Measurements from ENCODE around the gene CD46.

CD46 gene

GRCh38 chr1:207839083-207839413, 87.2 kb downstream of the CD46 start:
- no peaks in the 10 kb centered on the region for H3K27me3 ChIP-seq
- H3K36me3 ChIP-seq: peaks cover 3% of the 10 kb centered on the region
- H3K27ac ChIP-seq: no peak overlapping the region
- no peak for TF ChIP-seq CTCF (IDR thresholded peaks at IDR 0.05)
- H3K4me3 ChIP-seq (ENCODE audit: low read depth in 1 of 2, low read length in 1 of 2): no peak overlapping the region
- H3K9me3 ChIP-seq: no peaks in the 10 kb centered on the region
- peaks cover 19 to 48% of the 10 kb centered on the region in 2 experiments for H3K4me1 ChIP-seq (ENCODE audit: control insufficient read depth in 1 of 2, insufficient read depth in 1 of 2, low read depth in 1 of 2, low read length in 1 of 2)

- no peaks in the 10 kb centered on the region for H3K27me3 ChIP-seq
- H3K27ac ChIP-seq: no peak overlapping the region
- H3K9me3 ChIP-seq: no peaks in the 10 kb centered on the region
- peaks cover 33 to 61% of the 10 kb centered on the region in 2 experiments for H3K4me1 ChIP-seq (ENCODE audit: control insufficient read depth in 1 of 2, insufficient read depth in 1 of 2, low read depth in 1 of 2, low read length in 1 of 2)
- TF ChIP-seq CTCF (IDR thresholded peaks at IDR 0.05): no peak
- H3K4me3 ChIP-seq (ENCODE audit: low read depth in 1 of 2, low read length in 1 of 2): no peak overlapping the region
- H3K36me3 ChIP-seq: peaks cover 3% of the 10 kb centered on the region
Measured at GRCh38 chr1:207840380-207840779, 88.5 kb downstream of the CD46 start.

- H3K4me1 ChIP-seq (ENCODE audit: control insufficient read depth in 1 of 2, insufficient read depth in 1 of 2, low read depth in 1 of 2, low read length in 1 of 2): peaks cover 30 to 56% of the 10 kb centered on the region in 2 experiments
- H3K27ac ChIP-seq: peak overlapping the region; percentile 55
- H3K9me3 ChIP-seq: no peaks in the 10 kb centered on the region
- H3K4me3 ChIP-seq (ENCODE audit: low read depth in 1 of 2, low read length in 1 of 2): no peak overlapping the region
- no peak for TF ChIP-seq CTCF (IDR thresholded peaks at IDR 0.05)
- peaks cover 3% of the 10 kb centered on the region for H3K36me3 ChIP-seq
- H3K27me3 ChIP-seq: no peaks in the 10 kb centered on the region
Measured at GRCh38 chr1:207841293-207841692, 89.4 kb downstream of the CD46 start.

DNA sequence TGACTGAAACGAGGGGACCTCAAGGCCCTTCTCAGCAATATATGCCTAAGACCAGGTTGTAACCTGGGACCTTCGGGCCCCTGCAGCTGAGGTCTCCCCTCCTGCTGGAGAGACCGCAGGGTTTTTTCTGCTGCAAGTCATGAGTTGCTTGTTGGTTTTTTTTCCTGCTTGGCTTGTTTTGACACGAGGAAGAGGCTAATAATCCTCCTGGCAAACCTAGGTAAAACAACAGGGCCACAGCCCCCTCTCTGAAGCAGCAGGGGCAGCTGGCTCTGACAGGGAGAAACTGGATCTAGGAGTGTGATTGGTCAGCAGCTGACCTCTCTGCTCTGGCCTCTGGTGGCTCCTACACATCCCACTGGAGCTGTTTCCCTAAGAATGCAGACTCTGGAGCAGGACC, 90.0 kb downstream of the CD46 start:
- Histone ChIP-seq H3K36me3 (peaks cover 3% of the 10 kb centered on the region), H3K4me3 (ENCODE audit: low read depth in 1 of 2, low read length in 1 of 2) (no peak overlapping the region), H3K27me3 (no peaks in the 10 kb centered on the region), H3K9me3 (no peaks in the 10 kb centered on the region), H3K4me1 (ENCODE audit: control insufficient read depth in 1 of 2, insufficient read depth in 1 of 2, low read depth in 1 of 2, low read length in 1 of 2) (peaks cover 28 to 50% of the 10 kb centered on the region in 2 experiments), H3K27ac (peak overlapping the region; percentile 61)
- TF ChIP-seq CTCF (IDR thresholded peaks at IDR 0.05): no peak

- no peaks in the 10 kb centered on the region for H3K27me3 ChIP-seq
- H3K27ac ChIP-seq: peak overlapping the region; percentile 61
- no peaks in the 10 kb centered on the region for H3K9me3 ChIP-seq
- no peak for TF ChIP-seq CTCF (IDR thresholded peaks at IDR 0.05)
- no peak overlapping the region for H3K4me3 ChIP-seq (ENCODE audit: low read depth in 1 of 2, low read length in 1 of 2)
- H3K4me1 ChIP-seq (ENCODE audit: control insufficient read depth in 1 of 2, insufficient read depth in 1 of 2, low read depth in 1 of 2, low read length in 1 of 2): peaks cover 29 to 50% of the 10 kb centered on the region in 2 experiments
- peaks cover 3% of the 10 kb centered on the region for H3K36me3 ChIP-seq
Measured at GRCh38 chr1:207842506-207842905, 90.7 kb downstream of the CD46 start.

DNA sequence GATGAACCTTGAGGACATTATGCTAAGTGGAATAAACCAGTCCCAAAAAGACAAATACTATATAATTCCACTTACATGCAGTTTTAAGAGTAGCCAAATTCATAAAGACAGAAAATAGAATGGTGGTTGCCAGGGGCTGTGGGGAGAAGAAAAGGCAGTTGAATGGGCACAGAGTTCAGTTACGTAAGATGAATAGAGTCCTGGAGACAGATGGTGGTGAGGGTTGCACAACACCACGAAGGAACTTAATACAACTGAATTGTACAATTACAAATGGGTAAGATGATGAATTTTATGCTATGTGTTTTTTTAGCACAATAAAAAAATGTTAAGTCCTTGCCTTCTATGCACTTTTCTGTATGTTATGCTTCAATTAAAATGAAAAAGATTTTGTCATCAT, 92.5 kb downstream of the CD46 start:
- no peaks in the 10 kb centered on the region for H3K27me3 ChIP-seq
- peaks cover 3% of the 10 kb centered on the region for H3K36me3 ChIP-seq
- H3K27ac ChIP-seq: peak overlapping the region; percentile 70
- H3K9me3 ChIP-seq: no peaks in the 10 kb centered on the region
- no peak for TF ChIP-seq CTCF (IDR thresholded peaks at IDR 0.05)
- no peak overlapping the region for H3K4me3 ChIP-seq (ENCODE audit: low read depth in 1 of 2, low read length in 1 of 2)
- peaks cover 48 to 69% of the 10 kb centered on the region in 2 experiments for H3K4me1 ChIP-seq (ENCODE audit: control insufficient read depth in 1 of 2, insufficient read depth in 1 of 2, low read depth in 1 of 2, low read length in 1 of 2)
